GM19372 (cell line): ENCODE data around the gene ACLY.

Experiments
- ATAC-seq: cut with Tn5 transposase; IDR thresholded peaks from one replicate; pipeline ENCODE4 v1.9.1; 2021; ENCODE audit warnings: mild to moderate bottlenecking, low read depth, moderate library complexity; ENCODE audit not compliant: unreplicated experiment

The ACLY gene

DNA sequence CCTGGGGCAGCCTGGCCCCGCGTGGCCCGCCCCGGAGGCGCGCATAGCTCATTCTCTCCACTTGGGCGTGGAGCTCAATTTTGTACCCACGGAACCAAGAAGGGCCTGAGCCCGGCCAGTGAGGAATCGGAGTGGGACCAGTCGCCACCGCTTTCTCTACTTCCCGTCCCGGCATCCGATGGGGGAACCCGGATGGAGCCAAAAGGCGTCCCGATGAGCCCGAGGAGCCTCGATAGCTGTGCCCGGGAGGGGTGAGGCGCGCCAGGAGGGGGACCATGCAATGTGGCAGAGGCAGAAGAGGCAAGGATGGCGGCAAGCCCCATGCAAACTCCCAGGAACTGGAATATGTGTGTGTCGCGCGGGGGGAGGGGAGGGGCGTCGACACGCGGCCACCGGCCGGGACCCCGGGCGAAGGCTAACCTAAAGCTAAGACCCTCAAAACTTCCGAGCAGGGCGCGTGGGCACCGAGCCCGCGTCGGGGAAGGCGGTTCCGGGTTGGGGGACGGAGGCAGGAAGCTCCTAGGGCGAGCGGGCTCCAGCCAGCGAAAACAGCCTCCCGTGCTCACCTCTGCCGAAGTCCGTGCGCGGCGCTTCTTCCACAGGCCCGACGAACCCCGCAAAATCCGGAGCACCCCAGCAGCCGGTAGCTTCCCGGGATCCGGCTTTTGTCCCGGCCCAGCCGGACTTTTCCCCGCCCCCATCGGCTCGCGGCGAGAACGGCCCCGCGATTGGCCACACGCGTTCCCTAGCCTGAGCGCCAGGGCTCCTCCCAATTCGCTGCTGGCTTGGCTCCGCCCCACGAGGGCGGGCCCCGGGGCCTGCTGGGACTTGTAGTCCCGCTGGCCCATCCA, at the start of gene ACLY:
ACLY (minus strand) TSS at position 638 of the 851 bp plus-strand sequence. CDS start 5,078 bp downstream, outside the sequence.
- ATAC-seq = peak; percentile 86

DNA sequence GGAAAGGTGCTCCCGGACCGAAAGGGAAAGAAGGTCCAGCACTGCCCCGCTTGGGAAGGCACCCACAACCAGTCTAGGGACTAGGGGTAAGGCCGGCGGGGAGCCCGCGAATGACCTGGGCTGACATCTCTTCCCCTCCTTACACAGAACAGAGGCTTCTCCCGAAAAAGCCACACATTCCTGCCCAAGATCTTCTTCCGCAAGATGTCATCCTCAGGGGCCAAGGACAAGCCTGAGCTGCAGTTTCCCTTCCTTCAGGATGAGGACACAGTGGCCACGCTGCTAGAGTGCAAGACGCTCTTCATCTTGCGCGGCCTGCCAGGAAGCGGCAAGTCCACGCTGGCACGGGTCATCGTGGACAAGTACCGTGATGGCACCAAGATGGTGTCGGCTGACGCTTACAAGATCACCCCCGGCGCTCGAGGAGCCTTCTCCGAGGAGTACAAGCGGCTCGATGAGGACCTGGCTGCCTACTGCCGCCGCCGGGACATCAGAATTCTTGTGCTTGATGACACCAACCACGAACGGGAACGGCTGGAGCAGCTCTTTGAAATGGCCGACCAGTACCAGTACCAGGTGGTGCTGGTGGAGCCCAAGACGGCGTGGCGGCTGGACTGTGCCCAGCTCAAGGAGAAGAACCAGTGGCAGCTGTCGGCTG, 49.3 kb upstream of the ACLY start:
- no peak for ATAC-seq

DNA sequence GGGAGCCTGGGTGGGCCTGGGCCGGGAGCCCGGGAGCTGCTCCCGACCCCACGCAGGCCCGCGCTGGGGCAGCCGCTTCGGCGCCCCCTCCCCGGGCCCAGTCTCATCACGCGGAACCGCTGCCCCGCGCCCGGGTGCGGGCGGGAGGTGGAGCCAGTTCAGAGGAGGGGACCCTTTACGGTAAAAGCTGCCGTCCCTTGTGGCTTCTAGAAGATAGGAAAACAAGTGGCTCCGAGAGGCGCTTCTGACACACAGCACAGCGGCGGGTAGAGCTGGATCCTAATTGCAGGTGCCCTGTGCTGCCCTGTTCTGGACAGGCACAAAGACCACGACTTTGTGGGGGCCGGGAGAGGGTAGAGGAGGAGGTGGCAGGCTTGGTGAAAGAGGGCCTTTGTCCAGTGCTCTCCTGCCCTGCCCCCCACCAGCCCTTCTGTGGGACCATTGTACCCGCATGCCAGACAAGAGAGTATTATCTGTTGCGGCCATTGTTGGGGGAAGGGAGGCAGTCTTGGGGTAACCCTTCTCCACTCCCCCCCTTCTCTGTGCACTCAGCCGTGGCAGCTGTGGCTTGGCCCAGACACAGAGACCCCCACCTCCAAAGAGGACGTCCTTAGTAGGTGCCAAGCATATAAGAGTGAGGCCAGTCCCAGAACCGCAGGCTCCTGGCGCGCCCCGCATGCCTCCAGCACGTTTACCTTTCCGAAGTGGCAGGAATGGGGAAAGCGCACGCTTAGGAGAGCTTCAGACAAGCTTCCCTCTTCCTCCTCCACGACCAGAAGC, 48.6 kb upstream of the ACLY start:
- peak; percentile 19 for ATAC-seq

DNA sequence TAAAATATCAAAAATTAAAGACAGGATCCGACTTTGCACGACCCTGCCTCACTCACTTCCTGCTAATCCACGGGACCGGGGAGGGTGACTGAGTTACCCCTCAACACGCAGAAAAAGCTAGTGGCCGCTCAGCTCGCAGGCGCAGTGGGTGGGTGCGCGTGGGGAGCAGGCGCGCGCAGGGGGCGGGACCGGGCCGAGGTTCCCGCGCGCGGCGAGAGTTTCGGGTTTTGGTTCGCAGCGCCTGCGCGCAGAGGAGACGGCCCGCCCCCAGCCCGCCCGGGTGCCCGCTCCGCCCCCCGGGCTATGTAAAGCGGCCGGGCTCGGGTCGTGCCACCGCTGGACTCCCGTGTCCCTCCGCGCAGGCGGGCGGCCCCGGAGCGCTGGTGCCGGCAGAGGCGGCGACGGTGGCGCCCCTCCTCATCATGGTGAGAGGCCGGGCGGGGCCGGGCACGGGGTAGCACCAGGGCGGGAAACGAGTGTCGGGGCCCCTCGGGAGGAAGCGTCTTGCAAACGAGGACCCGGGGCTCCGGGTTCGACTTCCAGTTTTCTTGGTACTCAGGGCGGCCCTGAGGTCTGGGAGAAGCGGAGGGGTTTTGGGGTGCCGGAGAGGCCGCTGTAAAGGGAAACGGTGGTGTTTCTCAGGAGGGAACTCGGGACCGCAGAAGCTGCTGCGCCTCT, 47.9 kb upstream of the ACLY start, which contains the start of gene CNP:
CNP (plus strand) TSS at position 333 of the 678 bp plus-strand sequence; CDS start at position 423, 90 bp downstream.
- peak; percentile 77 for ATAC-seq

DNA sequence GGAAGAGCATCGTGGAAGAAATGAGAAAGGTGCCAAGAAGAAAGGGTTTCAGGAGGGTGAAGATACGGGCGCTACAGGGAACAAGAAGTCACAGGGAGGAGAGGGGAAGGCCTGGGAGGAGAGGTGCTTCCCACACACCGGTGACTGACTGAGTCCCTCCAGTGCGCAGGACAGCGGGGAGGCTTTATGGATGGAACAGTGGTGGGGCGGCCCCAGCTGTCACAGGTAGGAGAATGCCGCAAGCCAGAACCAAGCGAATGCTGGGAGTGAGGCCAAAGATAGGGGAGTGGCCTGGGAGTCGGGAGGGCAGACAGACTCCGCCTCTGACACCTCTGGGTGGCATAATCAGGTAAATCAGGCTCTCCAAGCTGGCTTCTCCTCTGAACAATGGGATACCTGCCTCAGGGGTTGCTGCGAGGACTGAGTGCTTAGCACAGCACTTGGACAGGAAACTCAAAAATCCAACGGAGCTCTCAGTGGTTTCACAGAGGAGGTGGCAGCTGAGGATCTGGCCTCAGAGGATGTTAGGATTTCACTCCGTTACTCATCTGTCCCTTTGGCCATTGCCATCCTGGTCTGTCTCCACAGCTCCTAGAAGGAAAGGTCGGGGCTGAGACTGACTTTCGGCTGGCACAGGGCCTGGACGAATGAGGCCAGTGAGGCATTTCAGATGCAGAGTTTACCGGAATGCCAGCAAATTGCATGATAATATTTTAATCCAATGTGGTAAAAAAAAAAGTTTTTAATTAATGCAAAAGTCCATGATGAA, 47.1 kb upstream of the ACLY start:
- ATAC-seq = no peak

DNA sequence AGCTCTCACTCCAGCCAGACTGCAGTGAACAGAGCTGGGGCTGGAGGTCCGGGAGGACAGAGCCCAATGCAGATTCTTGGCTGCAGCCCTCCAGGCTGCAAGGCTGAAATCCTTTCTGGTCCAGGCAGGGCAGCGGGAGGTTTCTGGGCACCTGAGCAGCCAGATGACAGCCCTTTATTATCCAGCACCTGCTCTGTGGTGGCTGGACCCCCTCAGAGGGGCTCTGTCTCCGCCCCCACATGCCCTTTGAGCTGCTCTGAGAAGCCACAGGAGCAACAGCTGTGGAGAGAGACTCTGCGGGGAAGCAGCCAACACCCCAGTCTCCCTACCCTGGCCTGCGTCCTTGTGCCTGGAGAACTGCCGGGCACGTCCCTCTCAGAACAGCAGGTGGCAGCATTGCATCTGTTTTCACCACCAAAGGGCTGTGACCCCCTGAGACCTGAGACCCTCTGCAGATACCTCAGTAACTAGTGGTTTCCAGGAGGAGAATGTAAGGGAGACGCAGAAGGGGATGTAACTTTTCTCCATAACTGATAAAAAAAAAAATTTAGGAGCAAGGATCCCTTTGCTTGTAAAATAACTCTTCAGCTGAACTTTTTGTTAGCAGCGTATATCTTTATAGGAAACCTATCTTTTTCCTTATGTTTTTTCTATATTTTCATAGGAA, 44.1 kb upstream of the ACLY start:
- no peak for ATAC-seq

DNA sequence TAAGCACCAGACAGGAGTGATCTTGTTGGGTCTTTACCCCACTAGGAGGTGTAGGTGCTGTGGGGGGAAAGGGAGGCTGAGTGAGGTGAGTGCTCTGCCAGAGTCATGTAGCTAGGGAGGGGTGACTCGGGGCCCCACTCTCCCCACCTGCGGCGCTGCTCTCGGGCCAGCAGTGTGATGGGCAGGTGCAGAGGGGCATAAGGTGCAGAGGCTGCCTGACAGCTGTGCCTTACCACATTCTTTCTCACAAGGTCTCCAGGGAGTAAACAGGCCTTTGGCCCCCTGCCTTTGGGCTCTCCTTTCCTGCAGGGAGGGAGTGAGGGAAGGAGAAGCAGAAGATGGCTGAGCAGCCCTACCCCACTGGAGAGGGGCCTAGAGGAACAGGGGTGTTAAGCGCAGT, 43.4 kb upstream of the ACLY start:
- no peak for ATAC-seq

DNA sequence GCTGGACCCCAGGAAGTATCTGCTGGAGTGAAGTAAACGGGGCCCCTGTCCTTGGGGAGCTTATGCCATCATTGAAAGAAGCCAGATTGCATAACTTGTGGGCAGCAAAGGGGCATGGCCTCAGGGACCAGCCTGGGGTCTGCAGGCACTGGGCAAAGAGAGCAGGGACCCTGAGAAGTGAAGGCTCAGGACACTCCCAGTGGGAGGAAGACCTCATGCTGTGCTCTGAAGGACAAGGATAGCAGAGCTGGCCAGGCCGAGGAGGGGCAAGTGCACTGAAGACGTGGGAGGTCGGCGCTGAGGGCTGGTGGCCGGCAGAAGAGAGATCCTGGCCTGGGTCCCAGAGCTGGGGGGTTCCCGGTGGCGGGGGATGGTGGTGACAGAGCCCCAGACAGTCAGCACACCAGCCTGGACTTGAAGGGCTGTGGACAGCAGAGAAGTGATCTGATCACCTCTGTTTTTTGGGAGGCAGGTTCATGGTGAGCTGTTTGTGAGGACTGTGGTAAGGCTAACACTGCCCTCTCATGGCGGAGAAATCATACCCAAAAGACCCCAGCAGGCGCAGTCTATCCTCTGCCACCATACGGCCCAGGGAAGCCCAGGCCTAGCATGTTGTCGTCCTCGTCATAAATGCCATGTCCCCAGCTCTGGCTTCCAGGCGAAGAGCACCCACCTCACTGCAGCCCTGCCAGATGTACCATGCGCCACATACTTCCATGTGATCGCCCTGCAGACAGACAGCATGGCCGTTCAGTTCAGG, 40.8 kb upstream of the ACLY start:
- ATAC-seq = no peak

DNA sequence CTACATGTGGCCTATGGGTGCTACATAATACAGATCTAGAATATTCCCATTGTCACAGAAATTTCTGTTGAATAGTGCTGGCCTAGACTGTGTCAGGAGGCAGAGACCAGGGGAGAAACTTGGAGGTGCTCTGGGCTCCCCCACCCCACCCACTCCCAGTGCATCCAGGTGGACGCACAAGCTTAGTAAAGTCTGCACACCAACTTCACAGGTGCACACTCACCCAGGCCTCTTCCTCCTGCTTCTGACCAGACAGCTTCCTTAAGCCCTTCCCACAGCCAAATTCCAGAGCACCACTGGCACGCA, 40.2 kb upstream of the ACLY start:
- no peak for ATAC-seq

DNA sequence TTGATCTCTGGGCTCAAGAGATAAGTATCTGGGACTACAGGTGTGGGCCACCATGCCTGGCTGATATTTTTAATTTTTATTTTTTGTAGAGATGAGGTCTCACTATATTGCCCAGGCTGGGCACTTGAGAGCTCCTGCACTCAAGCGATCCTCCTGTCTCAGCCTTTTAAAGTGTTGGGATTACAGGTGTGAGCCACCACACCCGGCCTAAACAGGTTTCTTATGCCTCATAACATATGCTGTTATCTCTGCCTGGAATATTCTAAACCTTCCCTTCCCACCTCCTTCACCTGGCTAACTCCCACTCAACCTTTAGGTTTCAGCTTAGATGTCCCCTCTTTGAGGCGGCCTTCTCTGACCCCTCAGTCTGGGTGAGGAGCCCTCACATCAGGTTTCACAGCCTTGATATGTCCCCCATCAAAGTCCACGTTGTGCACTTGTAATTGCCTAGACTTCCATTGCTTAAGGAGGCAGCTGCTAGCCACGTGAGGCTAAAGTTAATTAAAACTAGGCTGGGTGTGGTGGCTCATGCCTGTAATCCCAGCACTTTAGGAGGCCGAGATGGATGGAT, 39.2 kb upstream of the ACLY start:
- ATAC-seq = no peak

DNA sequence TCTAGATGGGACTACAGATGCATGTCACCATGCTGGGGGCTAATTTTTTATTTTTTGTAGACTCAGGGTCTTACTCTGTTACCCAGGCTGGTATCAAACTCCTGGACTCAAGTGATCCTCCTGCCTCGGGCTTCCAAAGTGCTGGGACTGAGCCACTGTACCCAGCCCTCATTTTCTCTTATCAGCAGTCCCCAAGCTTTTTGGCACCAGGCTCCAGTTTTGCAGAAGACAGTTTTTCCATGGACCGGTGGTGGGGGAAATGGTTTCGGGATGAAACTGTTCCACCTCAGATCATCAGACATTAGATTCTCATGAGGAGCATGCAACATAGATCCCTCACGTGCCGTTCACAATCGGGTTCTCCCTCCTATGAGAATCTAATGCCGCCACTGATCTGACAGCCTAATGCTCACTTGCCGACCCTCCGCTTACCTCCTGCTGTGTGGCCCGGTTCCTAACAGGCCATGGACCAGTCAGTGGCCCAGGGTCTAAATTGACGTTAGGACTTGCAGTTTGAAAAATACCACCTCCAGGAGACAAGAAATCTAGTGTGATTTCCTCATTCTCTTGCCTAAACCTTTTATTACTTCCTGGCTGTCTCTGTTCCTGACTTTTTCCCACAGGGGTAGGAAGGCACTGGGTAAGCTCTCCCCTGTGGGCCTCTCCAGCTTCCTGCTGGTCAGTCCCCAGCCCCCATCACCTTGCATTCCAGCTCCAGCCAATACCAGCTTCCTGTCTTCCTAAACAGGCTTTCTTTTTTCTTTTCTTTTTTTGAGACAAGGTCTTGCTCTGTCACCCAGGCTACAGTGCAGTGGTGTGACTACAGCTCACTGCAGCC, 38.5 kb upstream of the ACLY start:
- ATAC-seq = no peak

DNA sequence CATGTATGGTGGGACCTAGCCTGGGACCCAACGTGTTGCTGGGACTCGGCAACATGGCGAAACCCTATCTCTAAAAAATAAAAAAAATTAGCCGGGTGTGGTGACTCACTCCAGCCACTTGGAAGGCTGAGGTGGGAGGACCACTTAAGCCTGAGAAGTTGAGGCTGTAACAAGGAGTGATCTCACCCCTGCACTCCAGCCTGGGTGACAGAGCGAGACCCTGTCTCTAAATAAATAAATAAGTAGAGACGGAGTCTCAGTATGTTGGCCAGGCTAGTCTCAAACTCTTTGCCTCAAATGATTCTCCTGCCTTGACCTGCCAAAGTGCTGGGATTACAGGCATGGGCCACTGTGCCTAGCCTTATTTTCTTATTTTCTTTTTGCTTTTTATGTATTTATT, 37.8 kb upstream of the ACLY start:
- no peak for ATAC-seq

DNA sequence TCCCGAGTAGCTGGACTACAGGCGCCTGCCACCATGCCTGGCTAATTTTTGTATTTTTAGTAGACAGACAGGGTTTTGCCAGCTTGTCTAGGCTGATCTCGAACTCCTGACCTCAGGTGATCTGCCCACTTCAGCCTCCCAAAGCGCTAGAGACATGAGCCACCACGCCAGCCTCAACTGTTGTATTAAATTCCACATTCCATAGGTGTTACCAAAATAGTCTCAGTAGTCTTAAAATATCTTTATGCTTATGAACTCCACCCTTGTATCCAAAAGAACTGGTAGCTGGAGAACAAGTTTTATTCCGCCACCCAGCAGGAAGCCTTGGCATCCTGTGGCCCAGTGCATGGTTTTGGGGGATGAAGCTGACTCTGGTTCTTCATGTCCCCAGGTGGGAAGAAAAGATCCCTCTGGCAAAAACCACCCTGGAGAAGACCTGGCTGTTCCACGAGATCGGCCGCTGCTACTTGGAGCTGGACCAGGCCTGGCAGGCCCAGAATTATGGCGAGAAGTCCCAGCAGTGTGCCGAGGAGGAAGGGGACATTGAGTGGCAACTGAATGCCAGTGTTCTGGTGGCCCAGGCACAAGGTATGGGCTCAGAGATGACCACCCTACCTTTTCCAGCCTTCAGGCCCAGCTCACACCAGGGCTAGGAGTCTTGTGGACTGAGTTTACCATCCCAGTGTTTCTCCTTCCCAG, 30.2 kb upstream of the ACLY start:
- ATAC-seq = no peak

DNA sequence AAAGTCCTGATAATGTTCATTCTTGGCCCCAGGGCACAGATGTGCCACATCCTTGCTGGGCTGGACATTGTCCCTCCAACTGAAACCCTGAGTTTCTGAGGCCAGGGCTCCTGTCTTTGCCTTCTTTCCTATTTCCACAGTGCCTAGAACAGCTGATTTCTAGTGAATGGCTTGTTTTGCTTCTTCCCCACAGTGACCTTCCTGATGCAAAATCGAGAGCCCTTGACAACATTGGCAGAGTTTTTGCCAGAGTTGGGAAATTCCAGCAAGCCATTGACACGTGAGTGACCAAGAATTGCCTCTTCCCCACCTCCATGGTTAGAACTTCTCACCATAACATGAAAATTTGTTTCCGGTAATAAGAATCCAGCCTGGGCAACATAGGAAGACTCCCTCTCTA, 26.2 kb upstream of the ACLY start:
- no peak for ATAC-seq

DNA sequence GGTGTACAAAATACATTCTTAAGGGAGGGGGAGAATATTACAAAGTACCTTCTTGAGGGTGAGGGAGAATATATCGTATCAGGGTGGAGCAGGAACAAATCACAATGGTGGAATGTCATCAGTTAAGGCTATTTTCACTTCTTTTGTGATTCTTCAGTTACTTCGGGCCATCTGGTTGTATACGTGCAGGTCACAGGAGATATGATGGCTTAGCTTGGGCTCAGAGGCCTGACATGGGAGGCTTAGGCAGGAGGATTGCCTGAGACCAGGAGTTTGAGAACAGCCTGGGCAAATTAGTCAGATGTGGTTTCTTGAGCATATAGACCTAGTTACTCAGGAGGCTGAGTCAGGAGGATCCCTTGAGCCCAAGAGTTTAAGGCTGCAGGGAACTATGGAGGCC, 24.7 kb upstream of the ACLY start:
- no peak for ATAC-seq

DNA sequence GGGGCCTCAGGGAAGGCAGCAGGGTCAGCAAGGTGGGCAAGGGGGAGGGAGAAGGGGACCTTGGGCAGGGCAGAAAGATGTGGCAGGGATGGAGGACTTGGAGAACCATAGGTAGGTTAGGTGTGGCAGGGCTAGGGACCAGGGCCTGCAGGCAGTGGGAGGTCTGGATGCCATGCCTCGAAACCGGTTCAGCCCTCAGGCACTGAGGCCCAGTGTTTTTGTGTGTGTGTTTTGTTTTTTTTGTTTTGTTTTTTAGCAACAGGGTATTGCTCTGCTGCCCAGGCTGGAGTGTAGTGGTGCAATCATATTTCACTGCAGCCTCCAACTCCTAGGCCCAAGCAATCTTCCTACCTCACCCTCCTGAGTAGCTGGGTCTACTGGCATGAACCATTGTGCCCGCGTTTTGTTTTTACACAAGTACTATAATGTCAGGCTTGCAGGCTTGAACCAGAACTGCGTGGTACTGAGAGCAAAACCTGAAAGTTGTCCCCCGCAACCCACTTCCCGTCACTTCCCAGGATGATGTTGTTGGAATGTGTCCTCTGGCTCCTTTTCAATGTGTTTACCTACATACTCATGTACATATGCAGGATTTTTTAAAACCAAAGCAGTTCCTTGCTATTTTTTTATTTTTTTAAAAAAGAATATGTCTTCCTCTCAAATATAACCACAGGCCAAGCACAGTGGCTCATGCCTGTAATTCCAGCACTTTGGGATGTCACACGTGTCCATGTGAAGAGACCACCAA, 24.0 kb upstream of the ACLY start:
- ATAC-seq = no peak
